Left ventricle myocardium inferior (tissue), 1 donor: ENCODE data around the gene ING5. TPM values are rescaled to one million over a fixed set of nuclear protein-coding genes. Genes with fewer than 3 reads are reported as not detected.
"Not testable (repeated sequence)": the region's sequence is repeated elsewhere in the genome, so short reads cannot be mapped to it uniquely, and the experiment has no call there.

ENCODE experiments used
- DNase-seq: peaks from one replicate; pipeline ENCODE4 v3.0.0-alpha.2; 2020
- H3K27ac ChIP-seq: fragments of 200-600 bp; replicated peaks from 2 replicates; pipeline ENCODE4 v1.8.0; 2021
- H3K27me3 ChIP-seq: fragments of 200-600 bp; 2 replicates; pipeline ENCODE4 v1.8.0; 2021; ENCODE audit warnings: low read depth
- H3K36me3 ChIP-seq: fragments of 200-600 bp; 2 replicates; pipeline ENCODE4 v1.8.0; 2021
- H3K4me1 ChIP-seq: fragments of 200-600 bp; 2 replicates; pipeline ENCODE4 v1.8.0; 2021
- H3K4me3 ChIP-seq: fragments of 200-600 bp; 2 replicates; pipeline ENCODE4 v1.8.0; 2021; ENCODE audit warnings: mild to moderate bottlenecking, moderate library complexity
- H3K9me3 ChIP-seq: fragments of 200-600 bp; replicated peaks from 2 replicates; pipeline ENCODE4 v1.8.0; 2021
- intact Hi-C: fragments of 100-400 bp; cut with micrococcal nuclease; formaldehyde crosslinking; loops from one replicate; pipeline ENCODE4 v1.11.0; 2022
- total RNA-seq: library from RNA; stranded (reverse); fragmentation: NEBNext Ultra II Directional; extraction: Animal tissue kit (Norgen Biotek cat#: 25700); gene quantifications from one replicate; pipeline ENCODE4 v1.2.1, GENCODE V29; 2021
- TF ChIP-seq, protein P1 (sequence below): fragments of 200-600 bp; IDR thresholded peaks from 2 replicates; pipeline ENCODE4 v1.8.0; 2021; ENCODE audit warnings: antibody characterized with exemption, mild to moderate bottlenecking, borderline replicate concordance
- donor health status: DM: no; HTN: yes; CAD: no; lungs with severe emphysema.

ING5 gene
- total RNA-seq, 1 donor from 2014 or later: 20.0 TPM

DNA sequence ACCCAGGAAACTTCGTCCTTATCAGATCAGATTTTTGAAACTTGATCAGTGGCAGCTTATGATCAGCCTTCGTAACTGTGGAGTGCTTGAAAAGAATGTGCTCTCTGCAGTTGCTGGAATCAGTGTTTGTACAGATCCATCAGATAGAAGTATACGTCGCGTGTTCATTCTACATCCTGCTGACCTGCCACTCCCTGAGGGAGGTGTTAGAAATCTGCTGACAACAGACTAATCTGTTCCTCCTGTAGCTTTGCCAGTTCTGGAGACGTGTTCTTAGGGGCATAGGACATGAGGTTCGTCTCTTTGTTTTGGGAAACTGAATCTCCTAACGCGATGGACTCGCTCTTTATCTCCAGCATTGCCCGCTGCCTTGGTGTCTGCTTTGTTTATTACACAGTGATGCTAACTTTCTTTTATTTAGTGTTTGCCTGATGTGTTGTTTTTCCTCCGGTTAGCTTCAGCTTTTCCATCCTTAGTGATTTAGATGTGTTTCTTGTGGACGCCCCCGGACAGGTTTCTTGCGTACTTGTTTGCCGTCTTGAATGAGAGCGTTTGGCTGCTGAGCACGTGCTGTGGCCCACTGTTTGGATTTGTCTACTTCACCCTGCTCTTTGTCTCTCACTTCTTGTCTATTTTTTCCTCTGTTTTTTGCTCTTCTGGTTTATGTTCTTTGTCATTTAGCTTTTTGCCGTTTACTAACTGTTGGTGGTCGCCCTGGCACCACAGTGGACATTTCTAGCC, 57.4 kb downstream of the ING5 start:
- TF ChIP-seq, protein P1, sequence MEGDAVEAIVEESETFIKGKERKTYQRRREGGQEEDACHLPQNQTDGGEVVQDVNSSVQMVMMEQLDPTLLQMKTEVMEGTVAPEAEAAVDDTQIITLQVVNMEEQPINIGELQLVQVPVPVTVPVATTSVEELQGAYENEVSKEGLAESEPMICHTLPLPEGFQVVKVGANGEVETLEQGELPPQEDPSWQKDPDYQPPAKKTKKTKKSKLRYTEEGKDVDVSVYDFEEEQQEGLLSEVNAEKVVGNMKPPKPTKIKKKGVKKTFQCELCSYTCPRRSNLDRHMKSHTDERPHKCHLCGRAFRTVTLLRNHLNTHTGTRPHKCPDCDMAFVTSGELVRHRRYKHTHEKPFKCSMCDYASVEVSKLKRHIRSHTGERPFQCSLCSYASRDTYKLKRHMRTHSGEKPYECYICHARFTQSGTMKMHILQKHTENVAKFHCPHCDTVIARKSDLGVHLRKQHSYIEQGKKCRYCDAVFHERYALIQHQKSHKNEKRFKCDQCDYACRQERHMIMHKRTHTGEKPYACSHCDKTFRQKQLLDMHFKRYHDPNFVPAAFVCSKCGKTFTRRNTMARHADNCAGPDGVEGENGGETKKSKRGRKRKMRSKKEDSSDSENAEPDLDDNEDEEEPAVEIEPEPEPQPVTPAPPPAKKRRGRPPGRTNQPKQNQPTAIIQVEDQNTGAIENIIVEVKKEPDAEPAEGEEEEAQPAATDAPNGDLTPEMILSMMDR: no peak
- H3K9me3 ChIP-seq: peaks cover 4% of the 10 kb centered on the region
- no peak overlapping the region for H3K4me3 ChIP-seq
- H3K4me1 ChIP-seq: no peaks in the 10 kb centered on the region
- DNase-seq: no peak
- no peak overlapping the region for H3K27ac ChIP-seq
- intact Hi-C loops: no loop called here
- H3K36me3 ChIP-seq: peaks cover 41% of the 10 kb centered on the region
- H3K27me3 ChIP-seq: no peaks in the 10 kb centered on the region

GRCh38 chr2:241759893-241760292, 58.1 kb downstream of the ING5 start:
- H3K36me3 ChIP-seq: peaks cover 37% of the 10 kb centered on the region
- H3K9me3 ChIP-seq, H3K4me1 ChIP-seq, H3K4me3 ChIP-seq, intact Hi-C loops, H3K27ac ChIP-seq, H3K27me3 ChIP-seq, DNase-seq: not testable (repeated sequence)

- no peaks in the 10 kb centered on the region for H3K27me3 ChIP-seq
- TF ChIP-seq, protein P1: no peak
- peak; percentile 2 for DNase-seq
- no peaks in the 10 kb centered on the region for H3K4me1 ChIP-seq
- intact Hi-C loops: no loop called here
- no peak overlapping the region for H3K27ac ChIP-seq
- H3K36me3 ChIP-seq: peaks cover 35% of the 10 kb centered on the region
- no peak overlapping the region for H3K4me3 ChIP-seq
- peaks cover 4% of the 10 kb centered on the region for H3K9me3 ChIP-seq
Measured at GRCh38 chr2:241760301-241760771, 58.5 kb downstream of the ING5 start.

DNA sequence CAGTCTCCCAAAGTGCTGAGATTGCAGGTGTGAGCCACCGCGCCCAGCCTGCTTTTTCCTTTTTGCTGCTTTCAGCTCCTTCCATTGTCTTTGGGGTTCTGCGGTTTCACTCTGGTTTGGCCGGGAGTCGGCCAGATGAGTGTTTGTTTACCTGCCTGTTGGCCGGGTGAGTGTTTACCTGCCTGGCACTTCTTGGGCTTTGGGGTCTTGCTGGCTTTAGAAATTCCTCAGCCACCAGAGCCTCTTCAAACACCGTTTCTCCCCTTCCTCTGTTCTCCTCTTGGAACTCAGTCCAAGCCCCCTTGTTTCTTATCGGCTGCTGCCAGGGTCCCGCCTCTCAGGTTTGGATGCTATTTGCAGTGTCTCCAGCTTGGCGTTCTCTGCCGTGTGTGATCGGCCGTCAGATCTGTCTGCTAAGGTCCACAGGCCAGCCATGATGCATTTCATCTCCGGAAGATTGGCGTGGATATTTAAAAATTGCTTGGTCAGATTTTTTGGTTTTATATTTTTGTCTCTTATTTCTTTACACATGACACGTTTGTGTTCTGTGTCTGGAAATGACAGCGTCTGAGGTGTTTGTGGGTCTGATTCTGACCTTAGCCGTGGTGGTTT, 60.6 kb downstream of the ING5 start:
- DNase-seq: peak; percentile 4

GRCh38 chr2:241762933-241763369, 61.1 kb downstream of the ING5 start:
- Histone ChIP-seq H3K4me3 (no peak overlapping the region), H3K4me1 (no peaks in the 10 kb centered on the region), H3K27me3 (no peaks in the 10 kb centered on the region), H3K36me3 (peaks cover 22% of the 10 kb centered on the region), H3K9me3 (peaks cover 4% of the 10 kb centered on the region), H3K27ac (no peak overlapping the region)
- peak; percentile 9 for DNase-seq
- intact Hi-C loops: no loop called here
- TF ChIP-seq, protein P1: no peak

More for the DNA sequence above, 60.6 kb downstream of the ING5 start:
- TF ChIP-seq, protein P1: no peak
- Histone ChIP-seq H3K27me3 (no peaks in the 10 kb centered on the region), H3K4me3 (no peak overlapping the region), H3K27ac (no peak overlapping the region), H3K36me3 (peaks cover 22% of the 10 kb centered on the region), H3K9me3 (peaks cover 4% of the 10 kb centered on the region), H3K4me1 (no peaks in the 10 kb centered on the region)
- intact Hi-C loops: no loop called here
